Uterus (tissue), 4 donors: ENCODE results near the gene PRPF18. TPM values are rescaled to one million over a fixed set of nuclear protein-coding genes. Genes with fewer than 3 reads are reported as not detected.

Experiments
- DNase-seq, 2 donors: peaks; one replicate each; pipeline ENCODE4 v3.0.0-alpha.2; 2019 to 2020
- H3K27ac ChIP-seq, 2 donors: fragments of 200-600 bp; sonication (generic); 1 replicate in 1 of 2; 2 replicates in 1 of 2; pipeline ENCODE4 v1.5.1; 2016 to 2018
- H3K27me3 ChIP-seq, 2 donors: fragments of 200-600 bp; sonication (generic); one replicate each; pipeline ENCODE4 v1.5.1; 2018 to 2019; ENCODE audit warnings: control low read depth in 1 of 2
- H3K36me3 ChIP-seq, 2 donors: fragments of 200-600 bp; sonication (generic); one replicate each; pipeline ENCODE4 v1.5.1; 2019; ENCODE audit warnings: control low read depth in 1 of 2
- H3K4me1 ChIP-seq, 2 donors: fragments of 200-600 bp; sonication (generic); one replicate each; pipeline ENCODE4 v1.5.1; 2018 to 2019; ENCODE audit warnings: control low read depth in 1 of 2
- H3K4me3 ChIP-seq, 2 donors: fragments of 200-600 bp; sonication (generic); 1 replicate in 1 of 2; 2 replicates in 1 of 2; pipeline ENCODE4 v1.5.1; 2018 to 2019; ENCODE audit warnings: mild to moderate bottlenecking in 1 of 2
- H3K9me3 ChIP-seq, 2 donors: fragments of 200-600 bp; sonication (generic); one replicate each; pipeline ENCODE4 v1.5.1; 2019; ENCODE audit warnings: control low read depth in 1 of 2
- POLR2A ChIP-seq, 2 donors: fragments of 450-650 bp; IDR thresholded peaks; one replicate each; pipeline ENCODE4 v1.6.1; 2016; ENCODE audit warnings: antibody characterized with exemption in 2 of 2, mild to moderate bottlenecking in 1 of 2, moderate library complexity in 1 of 2
- intact Hi-C: fragments of 100-400 bp; cut with DNase I; formaldehyde crosslinking; loops from one replicate; pipeline ENCODE4 v1.15.1; 2023; ENCODE audit warnings: low total_unique reads
- total RNA-seq, 4 donors: library from RNA; depleted of rRNA in 3 of 4; stranded (reverse); fragments of >200 nt in 3 of 4; gene quantifications; one replicate each; pipeline versions ENCODE4 v1.1.0 to v1.2.4, GENCODE V29; 2014 to 2023
- TF ChIP-seq, protein P1 (sequence below), 4 experiments: fragments of 200-600 bp in 2 of 4; fragments of 450-650 bp in 2 of 4; sonication (generic) in 2 of 4; IDR thresholded peaks; one replicate each; pipeline ENCODE4 v1.5.1; 2016 to 2019; ENCODE audit warnings: antibody characterized with exemption in 4 of 4, mild to moderate bottlenecking in 2 of 4, moderate library complexity in 1 of 4
- donor health status: DM: yes; HTN: yes; CAD: no.

PRPF18 gene
- total RNA-seq, 4 donors from 2014 or later: 5.6 to 61.4 (median 22.5) TPM

DNA sequence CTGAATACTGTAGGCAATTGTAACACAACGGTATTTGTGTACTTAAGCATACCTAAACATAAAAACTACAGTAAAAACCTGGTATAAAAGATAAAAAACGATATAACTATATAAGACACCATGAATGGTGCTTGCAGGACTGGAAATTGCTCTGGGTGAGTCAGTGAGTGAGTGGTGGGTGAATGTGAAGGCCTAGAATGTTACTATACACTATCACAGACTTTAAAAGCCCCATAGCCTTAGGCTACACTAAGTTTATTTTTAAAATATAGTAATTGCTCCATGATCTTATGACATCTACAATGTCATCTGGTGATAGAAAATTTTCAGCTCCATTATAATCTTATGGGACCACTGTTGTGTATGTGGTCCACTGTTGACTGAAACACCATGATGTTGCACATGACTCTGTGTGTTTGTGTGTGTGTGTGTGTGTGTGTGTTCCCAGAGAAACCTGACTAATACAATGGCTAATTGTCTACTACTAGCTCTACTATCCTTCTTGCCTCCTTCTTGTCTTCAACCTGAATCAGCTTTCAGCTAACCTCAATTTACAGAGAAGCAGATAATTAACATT, 27.6 kb upstream of the PRPF18 start:
- intact Hi-C loops: no loop called here
- Histone ChIP-seq H3K9me3 (no peaks in the 10 kb centered on the region), H3K4me3 (no peak overlapping the region), H3K4me1 (no peaks in the 10 kb centered on the region), H3K27me3 (no peaks in the 10 kb centered on the region), H3K36me3 (no peaks in the 10 kb centered on the region), H3K27ac (no peak overlapping the region)
- TF ChIP-seq POLR2A (IDR thresholded peaks at IDR 0.05): no peak
- TF ChIP-seq, protein P1, sequence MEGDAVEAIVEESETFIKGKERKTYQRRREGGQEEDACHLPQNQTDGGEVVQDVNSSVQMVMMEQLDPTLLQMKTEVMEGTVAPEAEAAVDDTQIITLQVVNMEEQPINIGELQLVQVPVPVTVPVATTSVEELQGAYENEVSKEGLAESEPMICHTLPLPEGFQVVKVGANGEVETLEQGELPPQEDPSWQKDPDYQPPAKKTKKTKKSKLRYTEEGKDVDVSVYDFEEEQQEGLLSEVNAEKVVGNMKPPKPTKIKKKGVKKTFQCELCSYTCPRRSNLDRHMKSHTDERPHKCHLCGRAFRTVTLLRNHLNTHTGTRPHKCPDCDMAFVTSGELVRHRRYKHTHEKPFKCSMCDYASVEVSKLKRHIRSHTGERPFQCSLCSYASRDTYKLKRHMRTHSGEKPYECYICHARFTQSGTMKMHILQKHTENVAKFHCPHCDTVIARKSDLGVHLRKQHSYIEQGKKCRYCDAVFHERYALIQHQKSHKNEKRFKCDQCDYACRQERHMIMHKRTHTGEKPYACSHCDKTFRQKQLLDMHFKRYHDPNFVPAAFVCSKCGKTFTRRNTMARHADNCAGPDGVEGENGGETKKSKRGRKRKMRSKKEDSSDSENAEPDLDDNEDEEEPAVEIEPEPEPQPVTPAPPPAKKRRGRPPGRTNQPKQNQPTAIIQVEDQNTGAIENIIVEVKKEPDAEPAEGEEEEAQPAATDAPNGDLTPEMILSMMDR (IDR thresholded peaks at IDR 0.05): no peak
- DNase-seq: no peak

DNA sequence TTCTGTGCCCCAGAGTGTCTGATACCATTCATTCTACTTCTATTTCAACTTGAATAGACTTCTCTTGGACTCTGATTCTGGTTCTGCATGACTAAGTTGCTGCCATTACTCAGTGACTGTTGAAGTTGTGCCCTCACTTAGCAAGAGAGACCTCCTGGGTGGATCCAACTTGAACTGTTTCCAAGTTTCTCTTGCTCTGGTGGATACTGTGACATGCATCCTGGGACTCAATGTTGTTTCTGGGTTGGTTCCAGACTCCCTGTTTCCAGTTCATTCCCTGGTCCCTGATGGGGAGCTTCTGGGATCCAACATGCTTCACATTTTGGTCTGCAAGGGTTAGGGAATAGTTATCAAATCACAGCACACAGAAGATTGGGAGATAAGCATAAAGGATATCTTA, 26.2 kb upstream of the PRPF18 start:
- H3K36me3 ChIP-seq: no peaks in the 10 kb centered on the region
- H3K27me3 ChIP-seq: no peaks in the 10 kb centered on the region
- no peaks in the 10 kb centered on the region for H3K4me1 ChIP-seq
- intact Hi-C loops: no loop called here
- DNase-seq: no peak
- no peak overlapping the region for H3K27ac ChIP-seq
- no peak overlapping the region for H3K4me3 ChIP-seq
- no peak for TF ChIP-seq POLR2A (IDR thresholded peaks at IDR 0.05)
- TF ChIP-seq, protein P1 (IDR thresholded peaks at IDR 0.05): no peak
- H3K9me3 ChIP-seq: no peaks in the 10 kb centered on the region

DNA sequence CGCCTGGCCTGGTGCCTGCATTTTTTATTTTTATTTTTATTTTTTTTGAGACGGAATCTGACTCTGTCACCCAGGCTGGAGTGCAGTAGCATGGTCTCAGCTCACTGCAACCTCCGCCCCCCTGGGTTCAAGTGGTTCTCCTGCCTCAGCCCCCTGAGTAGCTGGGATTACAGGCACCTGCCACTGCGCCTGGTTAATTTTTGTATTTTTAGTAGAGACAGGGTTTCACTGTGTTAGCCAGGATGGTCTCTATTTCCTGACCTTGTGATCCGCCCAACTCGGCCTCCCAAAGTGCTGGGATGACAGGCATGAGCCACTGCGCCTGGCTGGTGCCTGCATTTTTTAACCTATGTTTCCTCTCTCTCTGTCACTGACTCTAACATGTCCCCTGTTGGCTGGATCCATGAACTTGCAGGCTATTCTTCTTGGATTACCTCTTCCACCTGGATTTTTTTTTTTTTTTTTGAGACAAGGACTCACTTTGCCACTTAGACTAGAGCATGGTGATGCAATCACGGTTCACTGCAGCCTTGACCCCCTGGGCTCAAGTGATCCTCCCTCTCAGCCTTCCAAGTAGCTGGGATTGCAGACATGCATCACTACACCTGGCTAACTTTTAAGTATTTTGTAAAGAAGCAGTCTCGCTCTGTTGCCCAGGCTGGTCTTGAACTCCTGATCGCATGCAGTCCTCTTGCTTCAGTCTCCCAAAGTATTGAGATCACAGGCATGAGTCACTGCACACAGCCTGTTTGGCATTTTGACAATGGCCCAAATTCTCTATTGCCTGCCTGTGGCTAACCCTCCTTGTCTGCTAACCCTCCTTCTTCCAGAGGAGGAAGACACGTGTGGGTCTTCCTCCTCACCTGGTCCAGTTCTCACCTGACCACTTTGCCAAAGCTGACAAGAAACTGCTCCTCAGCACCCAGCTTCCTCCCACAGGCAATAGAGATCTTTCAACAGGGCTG, 23.0 kb upstream of the PRPF18 start:
- Histone ChIP-seq H3K36me3 (no peaks in the 10 kb centered on the region), H3K9me3 (no peaks in the 10 kb centered on the region), H3K27me3 (no peaks in the 10 kb centered on the region), H3K4me3 (no peak overlapping the region), H3K4me1 (no peaks in the 10 kb centered on the region), H3K27ac (no peak overlapping the region)
- DNase-seq: no peak
- TF ChIP-seq POLR2A (IDR thresholded peaks at IDR 0.05): no peak
- TF ChIP-seq, protein P1 (IDR thresholded peaks at IDR 0.05): no peak
- intact Hi-C loops: no loop called here

DNA sequence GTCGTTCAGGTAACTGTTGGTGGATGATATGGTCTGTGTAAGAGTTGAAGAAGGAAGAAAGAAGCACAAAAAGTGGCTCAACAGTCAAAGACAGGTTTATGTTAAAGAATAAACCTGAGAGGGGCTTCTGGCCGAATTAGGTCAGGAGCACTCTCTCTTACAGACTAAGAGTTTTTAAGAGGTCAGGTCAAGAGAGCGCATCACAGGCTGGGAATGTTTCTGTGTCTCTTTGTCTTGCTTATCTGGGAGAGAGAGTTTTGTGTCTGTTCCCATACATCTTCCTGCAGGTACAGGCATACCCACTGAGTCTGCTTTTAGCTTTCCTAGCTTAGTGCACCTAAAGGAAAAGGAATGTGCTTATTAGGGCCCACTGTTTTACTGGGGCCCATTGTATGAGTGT, 22.2 kb upstream of the PRPF18 start:
- Histone ChIP-seq H3K4me1 (no peaks in the 10 kb centered on the region), H3K27me3 (no peaks in the 10 kb centered on the region), H3K27ac (no peak overlapping the region), H3K36me3 (no peaks in the 10 kb centered on the region), H3K4me3 (no peak overlapping the region), H3K9me3 (no peaks in the 10 kb centered on the region)
- intact Hi-C loops: no loop called here
- no peak for TF ChIP-seq POLR2A (IDR thresholded peaks at IDR 0.05)
- TF ChIP-seq, protein P1 (IDR thresholded peaks at IDR 0.05): no peak
- DNase-seq: no peak

DNA sequence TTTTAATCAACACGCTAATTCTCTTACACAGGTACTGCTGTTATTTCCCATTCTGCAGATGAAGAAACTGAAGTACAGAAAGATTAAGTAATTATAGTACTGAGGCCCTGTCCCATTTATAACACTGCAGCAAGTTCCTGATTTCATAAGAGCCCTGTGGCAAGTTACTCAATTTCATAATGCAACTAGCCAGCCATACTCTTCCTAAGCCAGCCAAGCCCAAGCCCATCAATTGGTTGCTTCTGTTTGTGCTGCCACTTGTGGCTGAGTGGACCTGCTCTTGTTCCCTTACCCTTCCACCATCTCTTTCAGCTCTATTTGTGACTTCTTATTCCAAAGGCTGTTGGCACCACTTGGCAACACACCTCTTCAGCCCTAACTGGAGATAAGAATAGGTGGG, 19.7 kb upstream of the PRPF18 start:
- Histone ChIP-seq H3K36me3 (no peaks in the 10 kb centered on the region), H3K4me1 (no peaks in the 10 kb centered on the region), H3K4me3 (no peak overlapping the region), H3K27ac (no peak overlapping the region), H3K27me3 (no peaks in the 10 kb centered on the region), H3K9me3 (no peaks in the 10 kb centered on the region)
- intact Hi-C loops: no loop called here
- TF ChIP-seq POLR2A (IDR thresholded peaks at IDR 0.05): no peak
- TF ChIP-seq, protein P1 (IDR thresholded peaks at IDR 0.05): no peak
- no peak for DNase-seq
